Gastrocnemius medialis (tissue), 4 donors: Measurements from ENCODE around the gene PRRT1.
A peak's percentile ranks its signal among the peaks of the same experiment; 100 is the strongest.

ENCODE experiments used
- POLR2A ChIP-seq, 2 donors: fragments of 450-650 bp; IDR thresholded peaks; one replicate each; pipeline ENCODE4 v1.6.1; 2017; ENCODE audit warnings: antibody characterized with exemption in 2 of 2, mild to moderate bottlenecking in 2 of 2, moderate library complexity in 2 of 2
- TF ChIP-seq, protein P1 (sequence below), 5 experiments: fragments of 450-650 bp in 3 of 5; fragments of 200-600 bp in 2 of 5; sonication (generic) in 2 of 5; IDR thresholded peaks in 4 of 5; conservative IDR thresholded peaks in 1 of 5; 1 replicate in 4 of 5; 2 replicates in 1 of 5; pipeline ENCODE4 v1.5.1; 2016 to 2019; ENCODE audit warnings: antibody characterized with exemption in 5 of 5, mild to moderate bottlenecking in 3 of 5, moderate library complexity in 3 of 5

GRCh38 chr6:32177788-32178546, 26.2 kb upstream of the PRRT1 start, which contains the start of gene RNF5:
- peak; percentile 46 to 63 for TF ChIP-seq POLR2A (IDR thresholded peaks at IDR 0.05)
- TF ChIP-seq, protein P1, sequence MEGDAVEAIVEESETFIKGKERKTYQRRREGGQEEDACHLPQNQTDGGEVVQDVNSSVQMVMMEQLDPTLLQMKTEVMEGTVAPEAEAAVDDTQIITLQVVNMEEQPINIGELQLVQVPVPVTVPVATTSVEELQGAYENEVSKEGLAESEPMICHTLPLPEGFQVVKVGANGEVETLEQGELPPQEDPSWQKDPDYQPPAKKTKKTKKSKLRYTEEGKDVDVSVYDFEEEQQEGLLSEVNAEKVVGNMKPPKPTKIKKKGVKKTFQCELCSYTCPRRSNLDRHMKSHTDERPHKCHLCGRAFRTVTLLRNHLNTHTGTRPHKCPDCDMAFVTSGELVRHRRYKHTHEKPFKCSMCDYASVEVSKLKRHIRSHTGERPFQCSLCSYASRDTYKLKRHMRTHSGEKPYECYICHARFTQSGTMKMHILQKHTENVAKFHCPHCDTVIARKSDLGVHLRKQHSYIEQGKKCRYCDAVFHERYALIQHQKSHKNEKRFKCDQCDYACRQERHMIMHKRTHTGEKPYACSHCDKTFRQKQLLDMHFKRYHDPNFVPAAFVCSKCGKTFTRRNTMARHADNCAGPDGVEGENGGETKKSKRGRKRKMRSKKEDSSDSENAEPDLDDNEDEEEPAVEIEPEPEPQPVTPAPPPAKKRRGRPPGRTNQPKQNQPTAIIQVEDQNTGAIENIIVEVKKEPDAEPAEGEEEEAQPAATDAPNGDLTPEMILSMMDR (IDR thresholded peaks at IDR 0.05 in 4 of 5, conservative IDR thresholded peaks at IDR 0.05 in 1 of 5), result no peak
